ENCODE results near the gene DPCD. TPM values are rescaled to one million over a fixed set of nuclear protein-coding genes. Genes with fewer than 3 reads are reported as not detected.
A peak's percentile ranks its signal among the peaks of the same experiment; 100 is the strongest.

Gene DPCD
- total RNA-seq, 1 donor from 2014 or later = 71.1 TPM

DNA sequence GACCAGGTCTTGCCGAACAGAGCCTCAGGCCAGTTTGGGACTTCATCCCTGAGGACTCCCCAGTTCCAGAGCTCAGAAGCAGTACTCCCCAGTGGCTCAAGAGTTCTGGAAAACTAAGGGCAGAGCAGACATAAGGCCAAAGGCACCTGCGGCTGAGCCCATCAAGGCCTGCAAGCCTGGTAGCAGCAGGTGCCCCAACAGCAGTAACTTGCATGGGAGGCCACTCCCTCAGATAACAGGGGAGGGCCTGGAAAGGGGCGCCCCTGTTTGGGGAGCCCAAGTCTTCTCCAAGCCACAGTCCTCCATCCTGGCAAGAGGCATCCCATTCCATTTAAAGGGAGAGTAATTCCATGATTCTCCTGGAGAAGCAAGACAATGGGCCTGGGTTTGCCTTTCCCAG lies 13.0 kb upstream of the DPCD start:
- Mint-ChIP-seq H3K9me3 (peaks cover 2% of the 10 kb centered on the region), H3K4me1 (peaks cover 13% of the 10 kb centered on the region), H3K27ac (no peak overlapping the region), H3K27me3 (ENCODE audit: insufficient read depth, low read depth) (peaks cover 22% of the 10 kb centered on the region), H3K4me3 (no peak overlapping the region), H3K36me3 (peaks cover 8% of the 10 kb centered on the region)
- Histone ChIP-seq H2AFZ (replicated peaks) (no peak overlapping the region), H3K4me3 (no peak overlapping the region), H4K20me1 (ENCODE audit: low read depth) (peaks cover 18% of the 10 kb centered on the region), H3K36me3 (no peaks in the 10 kb centered on the region), H3K9ac (no peak overlapping the region), H3K79me2 (ENCODE audit: low read depth) (no peaks in the 10 kb centered on the region), H3K9me3 (ENCODE audit: low read depth) (no peaks in the 10 kb centered on the region), H3K27me3 (peaks cover 32% of the 10 kb centered on the region), H3K4me2 (no peak overlapping the region), H3K4me1 (no peaks in the 10 kb centered on the region), H3K27ac (no peak overlapping the region), H3F3A (ENCODE audit: low read depth) (peaks cover 4% of the 10 kb centered on the region)
- TF ChIP-seq, protein P1, sequence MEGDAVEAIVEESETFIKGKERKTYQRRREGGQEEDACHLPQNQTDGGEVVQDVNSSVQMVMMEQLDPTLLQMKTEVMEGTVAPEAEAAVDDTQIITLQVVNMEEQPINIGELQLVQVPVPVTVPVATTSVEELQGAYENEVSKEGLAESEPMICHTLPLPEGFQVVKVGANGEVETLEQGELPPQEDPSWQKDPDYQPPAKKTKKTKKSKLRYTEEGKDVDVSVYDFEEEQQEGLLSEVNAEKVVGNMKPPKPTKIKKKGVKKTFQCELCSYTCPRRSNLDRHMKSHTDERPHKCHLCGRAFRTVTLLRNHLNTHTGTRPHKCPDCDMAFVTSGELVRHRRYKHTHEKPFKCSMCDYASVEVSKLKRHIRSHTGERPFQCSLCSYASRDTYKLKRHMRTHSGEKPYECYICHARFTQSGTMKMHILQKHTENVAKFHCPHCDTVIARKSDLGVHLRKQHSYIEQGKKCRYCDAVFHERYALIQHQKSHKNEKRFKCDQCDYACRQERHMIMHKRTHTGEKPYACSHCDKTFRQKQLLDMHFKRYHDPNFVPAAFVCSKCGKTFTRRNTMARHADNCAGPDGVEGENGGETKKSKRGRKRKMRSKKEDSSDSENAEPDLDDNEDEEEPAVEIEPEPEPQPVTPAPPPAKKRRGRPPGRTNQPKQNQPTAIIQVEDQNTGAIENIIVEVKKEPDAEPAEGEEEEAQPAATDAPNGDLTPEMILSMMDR (IDR thresholded peaks at IDR 0.05) = no peak
- no peak for TF ChIP-seq EZH2phosphoT487 (IDR thresholded peaks at IDR 0.05)
- no peak for TF ChIP-seq EZH2 (IDR thresholded peaks at IDR 0.05)
- no peak for DNase-seq (ENCODE audit: low spot score)

DNA sequence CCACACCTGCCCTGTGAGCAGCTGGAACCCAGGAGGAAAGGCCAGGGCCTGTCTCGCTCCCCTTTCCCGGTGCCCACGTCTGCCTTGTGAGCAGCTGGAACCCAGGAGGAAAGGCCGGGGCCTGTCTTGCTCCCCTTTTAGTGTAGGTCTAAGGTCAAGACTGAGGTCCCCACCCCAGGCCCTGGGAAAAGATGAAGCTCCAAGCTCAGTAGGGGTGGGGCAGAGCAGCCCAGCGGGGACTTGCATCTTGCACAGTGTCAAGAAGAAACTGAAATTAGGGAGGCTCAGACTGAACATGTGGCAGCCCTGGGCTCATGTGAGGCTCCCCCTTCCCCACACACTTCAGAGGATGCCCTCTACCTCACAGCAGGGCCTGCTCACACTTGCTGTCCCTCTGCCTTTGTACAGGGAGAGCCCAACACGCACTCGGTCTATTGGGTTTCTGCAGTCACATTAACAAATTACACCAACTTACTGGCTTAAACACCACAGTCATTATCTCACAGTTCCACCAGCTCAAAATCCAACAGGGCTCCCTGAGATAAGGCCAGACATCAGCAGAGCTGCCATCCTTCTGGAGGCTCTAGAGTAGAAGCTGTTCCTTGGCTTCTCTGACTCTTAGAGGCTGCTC lies 12.4 kb upstream of the DPCD start:
- Histone ChIP-seq H2AFZ (replicated peaks) (no peak overlapping the region), H3K4me3 (no peak overlapping the region), H3F3A (ENCODE audit: low read depth) (peaks cover 7% of the 10 kb centered on the region), H3K4me1 (peaks cover 5% of the 10 kb centered on the region), H3K9ac (no peak overlapping the region), H4K20me1 (ENCODE audit: low read depth) (peaks cover 24% of the 10 kb centered on the region), H3K9me3 (ENCODE audit: low read depth) (no peaks in the 10 kb centered on the region), H3K27ac (no peak overlapping the region), H3K79me2 (ENCODE audit: low read depth) (no peaks in the 10 kb centered on the region), H3K36me3 (no peaks in the 10 kb centered on the region), H3K4me2 (no peak overlapping the region), H3K27me3 (peaks cover 26% of the 10 kb centered on the region)
- Mint-ChIP-seq H3K27me3 (ENCODE audit: insufficient read depth, low read depth) (peaks cover 22% of the 10 kb centered on the region), H3K4me1 (peaks cover 11% of the 10 kb centered on the region), H3K27ac (peak overlapping the region; percentile 42), H3K36me3 (peaks cover 8% of the 10 kb centered on the region), H3K9me3 (peaks cover 2% of the 10 kb centered on the region), H3K4me3 (peak overlapping the region; percentile 64)
- TF ChIP-seq EZH2 (IDR thresholded peaks at IDR 0.05) = no peak
- TF ChIP-seq, protein P1 (IDR thresholded peaks at IDR 0.05) = no peak
- TF ChIP-seq EZH2phosphoT487 (IDR thresholded peaks at IDR 0.05) = no peak
- no peak for DNase-seq (ENCODE audit: low spot score)

GRCh38 chr10:101576211-101576863 lies 11.8 kb upstream of the DPCD start:
- peak overlapping the region; percentile 64 for H3K4me3 Mint-ChIP-seq
- Histone ChIP-seq H2AFZ (replicated peaks) (no peak overlapping the region), H3K27ac (no peak overlapping the region), H3K79me2 (ENCODE audit: low read depth) (no peaks in the 10 kb centered on the region), H3K27me3 (peaks cover 19% of the 10 kb centered on the region), H3K4me2 (no peak overlapping the region), H3K4me1 (peaks cover 11% of the 10 kb centered on the region), H3K4me3 (no peak overlapping the region), H3F3A (ENCODE audit: low read depth) (peaks cover 9% of the 10 kb centered on the region), H3K9ac (no peak overlapping the region), H3K9me3 (ENCODE audit: low read depth) (no peaks in the 10 kb centered on the region), H4K20me1 (ENCODE audit: low read depth) (peaks cover 30% of the 10 kb centered on the region), H3K36me3 (no peaks in the 10 kb centered on the region)
- H3K27me3 Mint-ChIP-seq (ENCODE audit: insufficient read depth, low read depth) = peaks cover 19% of the 10 kb centered on the region
- H3K4me1 Mint-ChIP-seq = peaks cover 8% of the 10 kb centered on the region
- peak overlapping the region; percentile 42 for H3K27ac Mint-ChIP-seq
- TF ChIP-seq EZH2 (IDR thresholded peaks at IDR 0.05) (no peak), EZH2phosphoT487 (IDR thresholded peaks at IDR 0.05) (no peak)
- TF ChIP-seq, protein P1 (IDR thresholded peaks at IDR 0.05) = no peak
- H3K9me3 Mint-ChIP-seq = peaks cover 2% of the 10 kb centered on the region
- DNase-seq (ENCODE audit: low spot score) = no peak
- H3K36me3 Mint-ChIP-seq = peaks cover 8% of the 10 kb centered on the region
